NCI-H187 treated with DMSO at 0.1 percent for 48 hours (cell line): Measurements from ENCODE around the gene TSC22D1.

Experiments
- DNase-seq: peaks from one replicate; lab custom pipeline; 2025; lab: John Stamatoyannopoulos, UW

Gene TSC22D1

GRCh38 chr13:44425815-44426078, 150.4 kb downstream of the TSC22D1 start:
- no peak for DNase-seq

- DNase-seq: no peak
Measured at GRCh38 chr13:44425041-44425814, 150.9 kb downstream of the TSC22D1 start.

GRCh38 chr13:44423824-44424223, 152.3 kb downstream of the TSC22D1 start:
- no peak for DNase-seq

GRCh38 chr13:44422755-44423643, 153.1 kb downstream of the TSC22D1 start:
- no peak for DNase-seq

GRCh38 chr13:44421853-44422525, 154.1 kb downstream of the TSC22D1 start:
- no peak for DNase-seq

- no peak for DNase-seq
Measured at GRCh38 chr13:44420376-44421220, 155.5 kb downstream of the TSC22D1 start.

- DNase-seq: no peak
Measured at GRCh38 chr13:44417876-44418275, 158.3 kb downstream of the TSC22D1 start.

GRCh38 chr13:44417446-44417845, 158.7 kb downstream of the TSC22D1 start:
- DNase-seq: no peak

- DNase-seq: no peak
Measured at GRCh38 chr13:44416744-44417143, 159.4 kb downstream of the TSC22D1 start.

GRCh38 chr13:44416301-44416700, 159.8 kb downstream of the TSC22D1 start:
- no peak for DNase-seq

- no peak for DNase-seq
Measured at GRCh38 chr13:44415815-44416214, 160.3 kb downstream of the TSC22D1 start.

- no peak for DNase-seq
Measured at GRCh38 chr13:44414716-44415115, 161.4 kb downstream of the TSC22D1 start.

- DNase-seq: no peak
Measured at GRCh38 chr13:44413095-44413494, 163.0 kb downstream of the TSC22D1 start.

GRCh38 chr13:44412346-44412935, 163.7 kb downstream of the TSC22D1 start:
- DNase-seq: no peak

- no peak for DNase-seq
Measured at GRCh38 chr13:44411841-44412240, 164.3 kb downstream of the TSC22D1 start.

- no peak for DNase-seq
Measured at GRCh38 chr13:44410328-44410859, 165.7 kb downstream of the TSC22D1 start.

GRCh38 chr13:44409595-44409994, 166.5 kb downstream of the TSC22D1 start:
- DNase-seq: no peak

- no peak for DNase-seq
Measured at GRCh38 chr13:44407891-44408290, 168.2 kb downstream of the TSC22D1 start.

GRCh38 chr13:44407379-44407778, 168.8 kb downstream of the TSC22D1 start:
- DNase-seq: no peak

- DNase-seq: no peak
Measured at GRCh38 chr13:44406617-44407016, 169.5 kb downstream of the TSC22D1 start.
